IPS-15b (cell line): ENCODE measurements around the gene PGBD1.

Experiments used
- H3K27me3 ChIP-seq: one replicate; pipeline ENCODE4 v1.6.1; 2013; ENCODE audit warnings: low read length; ENCODE audit not compliant: control insufficient read depth, insufficient read depth
- H3K36me3 ChIP-seq: one replicate; pipeline ENCODE4 v1.6.1; 2013; ENCODE audit warnings: low read length; ENCODE audit not compliant: control insufficient read depth, insufficient read depth
- H3K4me1 ChIP-seq: one replicate; pipeline ENCODE4 v1.6.1; 2013; ENCODE audit warnings: mild to moderate bottlenecking, low read length; ENCODE audit not compliant: control insufficient read depth, insufficient read depth
- H3K4me3 ChIP-seq: one replicate; pipeline ENCODE4 v1.5.1; 2013; ENCODE audit warnings: low read depth, low read length
- H3K9ac ChIP-seq: one replicate; pipeline ENCODE4 v1.6.1; 2013; ENCODE audit warnings: low read depth, mild to moderate bottlenecking, low read length
- H3K9me3 ChIP-seq: one replicate; pipeline ENCODE4 v1.6.1; 2013; ENCODE audit warnings: mild to moderate bottlenecking, low read length; ENCODE audit not compliant: control insufficient read depth, insufficient read depth

Gene PGBD1

DNA sequence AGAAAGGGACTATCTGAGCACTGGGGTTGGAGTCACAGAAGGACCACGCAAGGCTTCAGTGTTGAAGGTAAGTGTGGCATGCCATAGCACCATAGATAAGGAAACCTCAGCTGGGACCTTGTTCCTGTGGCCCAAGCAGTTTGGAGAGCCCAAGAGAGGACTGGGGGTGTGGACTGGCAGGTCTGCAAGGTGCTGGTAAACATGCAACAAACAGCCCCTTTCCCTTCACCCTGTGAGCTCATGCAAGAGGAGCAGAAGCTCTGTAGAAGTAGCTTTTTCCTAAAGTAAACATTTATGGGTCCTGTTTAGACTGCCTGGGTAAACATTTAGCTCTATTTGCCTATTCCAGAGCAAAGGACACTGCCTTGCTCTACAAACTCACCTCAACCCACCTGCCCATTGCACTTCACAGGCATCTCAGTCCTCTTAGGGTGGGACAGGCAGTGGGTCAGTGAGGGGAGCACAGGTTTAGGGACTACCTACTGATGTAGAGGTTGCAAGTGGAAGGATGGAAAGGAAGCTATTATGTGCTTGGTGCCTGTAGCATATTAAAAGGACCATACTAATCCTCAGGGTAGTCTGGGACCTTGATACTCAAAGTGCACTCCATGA lies 42.5 kb downstream of the PGBD1 start:
- Histone ChIP-seq H3K4me3 (no peak overlapping the region), H3K9ac (no peak overlapping the region), H3K27me3 (no peaks in the 10 kb centered on the region), H3K9me3 (peaks cover 17% of the 10 kb centered on the region), H3K4me1 (no peaks in the 10 kb centered on the region), H3K36me3 (peaks cover 10% of the 10 kb centered on the region)

DNA sequence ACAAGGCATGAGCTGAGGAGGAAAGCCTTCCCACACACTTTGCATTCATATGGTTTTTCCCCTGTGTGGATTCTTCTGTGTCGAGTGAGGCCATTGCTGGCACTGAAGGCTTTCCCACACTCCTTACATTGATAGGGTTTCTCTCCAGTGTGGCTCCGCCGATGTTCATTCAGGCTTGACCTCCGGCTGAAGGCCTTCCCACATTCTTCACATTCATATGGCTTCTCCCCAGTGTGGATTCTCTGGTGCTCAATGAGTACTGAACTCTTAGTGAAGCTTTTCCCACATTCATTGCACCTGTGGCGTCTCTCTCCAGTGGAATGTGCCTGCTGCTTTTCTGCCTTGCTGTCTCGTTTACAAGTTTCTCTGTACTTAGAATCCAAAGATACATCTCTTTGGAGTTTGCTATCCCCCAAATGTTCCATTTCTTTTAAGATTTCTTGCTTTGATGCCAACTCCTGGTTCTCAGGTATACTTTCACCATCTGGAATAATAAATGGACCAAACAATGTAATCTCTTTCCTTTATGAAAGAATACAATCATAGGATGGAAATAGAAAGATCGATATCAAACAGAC lies 45.1 kb downstream of the PGBD1 start:
- Histone ChIP-seq H3K4me1 (no peaks in the 10 kb centered on the region), H3K36me3 (peaks cover 12% of the 10 kb centered on the region), H3K4me3 (no peak overlapping the region), H3K9ac (no peak overlapping the region), H3K9me3 (peaks cover 17% of the 10 kb centered on the region), H3K27me3 (no peaks in the 10 kb centered on the region)

DNA sequence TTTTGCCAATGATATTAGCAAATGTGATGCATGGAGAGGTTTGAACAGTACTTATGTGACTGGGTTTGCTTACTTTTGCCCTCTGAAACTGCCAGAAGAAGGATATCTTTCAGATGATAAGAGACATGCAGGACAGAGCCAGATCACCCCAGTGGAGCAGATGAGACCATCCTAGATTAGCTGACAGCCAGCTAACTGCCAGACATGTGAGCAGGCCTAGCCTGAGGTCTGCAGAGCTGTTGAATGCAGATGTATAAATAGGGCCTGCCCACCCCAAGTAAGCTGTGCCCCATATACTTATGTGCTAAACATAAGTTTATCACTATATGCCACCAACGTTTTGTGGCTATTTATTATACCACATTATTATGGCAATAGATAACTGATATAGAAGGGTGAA lies 48.7 kb downstream of the PGBD1 start:
- Histone ChIP-seq H3K9me3 (peaks cover 17% of the 10 kb centered on the region), H3K9ac (no peak overlapping the region)

DNA sequence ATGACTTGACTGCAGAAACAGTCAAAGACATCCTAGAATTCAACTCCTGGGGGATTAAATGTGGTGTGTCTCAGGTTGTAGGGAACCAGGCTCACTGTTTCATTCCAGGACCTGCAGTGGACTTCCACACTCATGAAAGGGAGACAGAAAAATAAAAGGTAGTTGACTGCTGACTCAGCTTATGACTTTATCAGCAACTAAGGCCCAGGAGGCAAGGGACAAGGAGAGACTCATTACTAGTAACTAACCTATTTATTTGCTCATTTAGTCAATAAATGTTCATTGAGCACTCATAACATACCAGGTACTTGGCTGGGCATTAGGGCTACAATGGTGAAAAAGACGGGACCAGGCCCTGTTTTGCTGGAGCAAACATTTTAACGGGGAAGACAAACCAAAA lies 51.7 kb downstream of the PGBD1 start:
- peaks cover 2% of the 10 kb centered on the region for H3K36me3 ChIP-seq
- peaks cover 10% of the 10 kb centered on the region for H3K4me1 ChIP-seq
- no peaks in the 10 kb centered on the region for H3K27me3 ChIP-seq
- no peak overlapping the region for H3K9ac ChIP-seq
- no peak overlapping the region for H3K4me3 ChIP-seq
- no peaks in the 10 kb centered on the region for H3K9me3 ChIP-seq

More for the DNA sequence above, 48.7 kb downstream of the PGBD1 start:
- Histone ChIP-seq H3K4me3 (no peak overlapping the region), H3K27me3 (no peaks in the 10 kb centered on the region), H3K4me1 (peaks cover 4% of the 10 kb centered on the region), H3K36me3 (peaks cover 12% of the 10 kb centered on the region)

DNA sequence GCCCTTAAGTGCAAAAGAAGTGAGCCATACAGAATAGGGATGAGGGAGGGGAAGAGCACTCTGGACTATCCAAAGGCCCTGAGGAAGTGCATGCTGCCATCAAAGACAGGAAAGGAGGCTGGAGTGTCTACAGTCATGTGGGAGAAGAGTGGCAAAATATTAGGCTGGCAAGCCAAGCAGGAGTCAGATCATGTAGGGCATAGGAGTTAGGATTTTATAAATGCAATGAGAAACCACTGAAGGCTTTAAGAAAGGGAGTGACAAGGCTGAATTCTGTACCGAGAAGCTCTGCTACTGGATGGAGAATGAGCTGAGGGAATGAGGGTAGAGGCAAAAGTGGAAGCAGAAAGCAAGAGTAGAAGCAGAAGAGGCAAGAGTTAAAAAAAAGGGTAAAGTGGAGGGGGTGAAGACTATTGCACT lies 52.2 kb downstream of the PGBD1 start:
- Histone ChIP-seq H3K27me3 (no peaks in the 10 kb centered on the region), H3K9me3 (no peaks in the 10 kb centered on the region), H3K4me3 (no peak overlapping the region), H3K4me1 (peaks cover 10% of the 10 kb centered on the region), H3K36me3 (peaks cover 2% of the 10 kb centered on the region), H3K9ac (no peak overlapping the region)

DNA sequence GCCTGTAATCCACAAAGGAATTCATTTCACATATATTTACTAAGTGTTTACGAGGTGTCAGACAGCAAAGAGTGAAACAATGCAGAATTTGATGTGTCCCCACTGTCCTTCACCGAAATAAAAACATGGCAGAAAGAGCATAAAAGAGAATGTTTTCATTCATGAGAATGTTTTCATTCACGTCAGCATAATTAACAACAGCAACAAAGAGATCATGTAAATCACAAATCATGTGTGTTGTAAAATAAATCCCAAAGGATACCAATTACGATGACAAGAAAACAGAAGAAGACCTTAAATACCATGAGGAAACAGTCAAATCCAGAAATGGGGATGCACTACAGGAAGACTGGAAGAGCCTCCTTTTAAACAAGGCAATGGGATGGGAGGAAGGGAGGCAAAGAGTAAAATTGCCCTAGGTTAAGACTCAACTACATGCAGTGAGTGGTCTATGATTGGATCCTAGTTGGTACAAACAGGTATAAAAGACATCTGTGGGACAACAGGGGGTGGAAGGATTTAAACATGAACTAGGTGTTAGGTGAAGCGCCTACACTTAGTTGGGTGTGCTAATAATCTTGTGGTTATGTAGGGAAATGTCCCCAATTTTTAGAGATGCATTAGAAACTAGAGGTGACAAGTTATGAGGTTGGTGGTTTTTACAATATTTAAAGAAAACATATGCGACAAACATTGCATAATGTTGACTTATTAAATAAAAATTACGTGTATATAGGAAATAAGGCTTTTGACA lies 53.1 kb downstream of the PGBD1 start:
- H3K9ac ChIP-seq: peak overlapping the region; percentile 93
- peak overlapping the region; percentile 83 for H3K4me3 ChIP-seq
- H3K9me3 ChIP-seq: no peaks in the 10 kb centered on the region
- H3K4me1 ChIP-seq: peaks cover 10% of the 10 kb centered on the region
- H3K36me3 ChIP-seq: no peaks in the 10 kb centered on the region
- no peaks in the 10 kb centered on the region for H3K27me3 ChIP-seq

DNA sequence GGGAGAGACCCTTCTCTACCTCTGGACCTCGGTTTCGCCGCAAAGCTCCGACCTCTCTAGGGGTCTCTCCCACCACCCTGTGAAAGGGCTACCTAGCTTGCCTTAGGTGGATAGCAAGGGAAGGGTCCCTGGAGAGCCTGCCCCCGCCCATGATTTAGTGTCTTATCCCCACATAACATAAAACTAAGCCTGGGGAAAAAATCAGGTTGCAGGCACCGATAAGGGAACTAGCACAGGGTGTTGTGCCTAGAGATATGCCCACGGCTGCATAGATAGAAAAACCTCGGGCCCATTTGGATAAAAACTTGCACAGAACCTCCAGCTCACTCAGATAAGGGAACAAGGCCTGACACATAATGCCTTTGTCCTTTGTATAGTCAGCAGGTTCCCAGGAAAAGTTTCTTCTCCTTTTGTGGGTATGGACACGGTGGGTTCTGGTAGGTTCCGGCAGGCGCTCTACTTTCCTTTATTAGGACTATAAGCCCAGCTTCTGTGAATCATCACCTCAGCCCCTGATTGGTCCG lies 53.7 kb downstream of the PGBD1 start:
- peak overlapping the region; percentile 93 for H3K9ac ChIP-seq
- peak overlapping the region; percentile 83 for H3K4me3 ChIP-seq
- no peaks in the 10 kb centered on the region for H3K27me3 ChIP-seq
- H3K9me3 ChIP-seq: no peaks in the 10 kb centered on the region
- H3K36me3 ChIP-seq: no peaks in the 10 kb centered on the region
- peaks cover 10% of the 10 kb centered on the region for H3K4me1 ChIP-seq

DNA sequence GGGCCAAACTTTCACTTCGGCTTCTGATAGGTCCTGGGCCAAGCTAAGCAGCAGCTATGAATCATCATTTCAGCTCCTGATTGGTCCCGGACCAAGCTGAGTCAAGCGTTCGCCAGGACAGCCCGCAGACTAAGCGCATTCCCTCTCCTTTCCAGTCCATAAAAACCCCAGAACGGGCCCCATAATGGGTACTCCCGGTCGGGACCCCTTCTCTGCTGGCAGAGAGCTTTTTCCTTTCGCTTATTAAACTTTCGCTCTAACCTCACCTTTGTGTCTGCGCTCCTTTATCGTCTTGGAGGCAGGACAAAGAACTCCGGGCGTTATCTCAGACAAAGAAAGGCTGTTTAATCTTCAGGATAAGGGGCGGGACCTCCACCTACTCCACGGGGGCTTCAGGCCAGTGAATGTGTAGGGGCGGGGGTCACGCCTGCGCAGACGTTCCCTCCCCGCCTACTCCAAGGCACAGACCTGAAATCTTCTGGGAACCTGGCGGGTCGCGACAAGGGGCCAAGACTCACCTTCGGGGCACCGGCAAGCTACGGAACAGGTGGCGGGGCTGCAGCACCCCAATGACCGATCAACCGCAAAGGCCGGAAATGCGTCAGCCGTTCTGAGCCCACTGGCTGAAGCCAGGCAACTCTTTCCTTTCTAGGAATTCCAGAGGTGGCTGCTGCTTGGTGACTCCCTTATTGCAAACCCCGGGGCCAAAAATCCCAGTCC lies 54.4 kb downstream of the PGBD1 start, which contains the start of gene ZSCAN31:
ZSCAN31 (minus strand) TSS at position 585 of the 720 bp plus-strand sequence. CDS start 6,465 bp downstream, outside the sequence.
- Histone ChIP-seq H3K27me3 (no peaks in the 10 kb centered on the region), H3K9me3 (no peaks in the 10 kb centered on the region), H3K4me3 (peak within 1 kb of the TSS; percentile 83), H3K4me1 (peaks cover 10% of the 10 kb centered on the region), H3K36me3 (no peaks in the 10 kb centered on the region), H3K9ac (peak within 1 kb of the TSS; percentile 93)

DNA sequence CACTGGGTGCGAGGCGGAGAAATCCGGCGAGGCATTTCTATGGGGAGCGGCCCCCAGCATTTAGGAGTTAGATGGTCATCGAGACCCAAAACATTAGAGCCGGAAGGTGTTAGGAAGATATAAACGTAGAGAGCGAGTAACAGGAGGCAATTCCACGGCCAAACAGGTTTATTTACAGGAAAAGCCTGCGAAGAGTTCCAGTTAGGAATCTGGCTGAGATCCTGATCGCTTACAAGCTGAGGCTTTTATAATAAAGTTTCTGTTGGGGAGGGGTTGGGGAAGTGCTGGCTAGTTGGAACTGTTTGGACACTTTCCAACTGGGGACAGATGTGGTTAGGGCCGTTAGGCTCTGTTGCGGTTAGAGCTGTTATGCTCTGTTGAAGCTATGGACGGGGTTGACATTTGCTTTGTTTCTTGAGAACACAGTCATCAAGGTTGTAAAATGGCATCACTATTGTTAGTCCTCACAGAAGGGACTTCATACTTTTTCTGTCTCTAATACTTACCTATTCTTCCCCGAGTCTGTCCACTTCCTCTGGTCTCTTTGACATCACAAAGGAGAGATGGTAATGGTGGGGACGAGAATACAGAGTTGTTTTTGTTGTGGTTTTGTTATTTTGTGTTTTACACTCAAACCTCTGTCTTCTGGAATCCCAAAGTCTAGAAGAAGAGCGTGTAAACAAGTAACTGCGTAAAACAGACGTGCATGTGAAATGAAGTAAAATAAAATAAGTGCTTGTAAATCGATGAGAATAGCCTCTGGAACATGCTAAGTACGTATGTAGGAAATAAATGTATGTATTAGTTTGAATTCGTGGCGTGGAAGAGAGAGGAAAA lies 55.1 kb downstream of the PGBD1 start:
- Histone ChIP-seq H3K36me3 (no peaks in the 10 kb centered on the region), H3K4me3 (peak overlapping the region; percentile 83), H3K9ac (peak overlapping the region; percentile 93), H3K9me3 (no peaks in the 10 kb centered on the region), H3K4me1 (peaks cover 10% of the 10 kb centered on the region), H3K27me3 (no peaks in the 10 kb centered on the region)

DNA sequence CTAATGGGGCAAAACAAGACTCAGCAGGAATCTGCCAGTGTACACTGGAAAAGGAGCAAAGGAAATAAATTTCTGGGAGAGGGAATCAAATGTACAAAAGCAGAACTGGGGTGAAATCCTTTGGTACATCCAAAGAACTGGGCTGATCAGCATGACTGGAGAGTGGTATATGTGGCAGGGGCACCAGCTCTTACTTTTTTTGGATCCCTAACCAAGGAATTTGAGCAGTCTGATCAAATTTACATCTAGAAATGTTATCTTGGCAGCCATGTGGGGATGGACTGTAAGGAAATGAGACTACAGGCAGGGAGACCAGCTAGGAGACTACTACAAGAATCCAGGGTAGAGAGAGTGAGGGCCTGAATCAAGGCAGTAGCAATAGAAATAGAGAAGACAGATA lies 55.7 kb downstream of the PGBD1 start:
- Histone ChIP-seq H3K36me3 (no peaks in the 10 kb centered on the region), H3K9me3 (no peaks in the 10 kb centered on the region), H3K27me3 (no peaks in the 10 kb centered on the region), H3K9ac (peak overlapping the region; percentile 1), H3K4me1 (peaks cover 10% of the 10 kb centered on the region), H3K4me3 (peak overlapping the region; percentile 83)
